Esophagus (tissue), 2 donors: Measurements from ENCODE around the gene ZKSCAN5. TPM values are rescaled to one million over a fixed set of nuclear protein-coding genes. Genes with fewer than 3 reads are reported as not detected.
A peak's percentile ranks its signal among the peaks of the same experiment; 100 is the strongest.
"Not testable (repeated sequence)": the region's sequence is repeated elsewhere in the genome, so short reads cannot be mapped to it uniquely, and the experiment has no call there.

Source experiments
- H3K27ac ChIP-seq, 2 donors: one replicate each; pipeline ENCODE4 v1.5.1; 2013; ENCODE audit warnings: low read depth in 2 of 2, mild to moderate bottlenecking in 2 of 2, inconsistent platforms in 1 of 2, low read length in 1 of 2, moderate library complexity in 1 of 2
- H3K27me3 ChIP-seq, 2 donors: one replicate each; pipeline ENCODE4 v1.6.1; 2013; ENCODE audit warnings: low read length in 2 of 2, control low read depth in 1 of 2, mild to moderate bottlenecking in 1 of 2; ENCODE audit not compliant: insufficient read depth in 2 of 2, control insufficient read depth in 1 of 2
- H3K36me3 ChIP-seq, 2 donors: one replicate each; pipeline ENCODE4 v1.6.1; 2013; ENCODE audit warnings: low read length in 1 of 2; ENCODE audit not compliant: control insufficient read depth in 2 of 2, insufficient read depth in 2 of 2
- H3K4me1 ChIP-seq, 2 donors: one replicate each; pipeline ENCODE4 v1.6.1; 2013; ENCODE audit warnings: low read length in 1 of 2; ENCODE audit not compliant: control insufficient read depth in 2 of 2, insufficient read depth in 2 of 2
- H3K4me3 ChIP-seq, 2 donors: one replicate each; pipeline ENCODE4 v1.5.1; 2013; ENCODE audit warnings: low read length in 2 of 2, mild to moderate bottlenecking in 2 of 2, low read depth in 1 of 2, moderate library complexity in 1 of 2
- H3K9me3 ChIP-seq, 2 donors: one replicate each; pipeline ENCODE4 v1.6.1; 2013; ENCODE audit warnings: mild to moderate bottlenecking in 2 of 2, low read depth in 1 of 2, low read length in 1 of 2, moderate library complexity in 1 of 2; ENCODE audit not compliant: control insufficient read depth in 2 of 2, insufficient read depth in 1 of 2
- WGBS, 2 donors: extraction: QIAGEN DNeasy Blood & Tissue Kit; methylation state at CpG; one replicate each; pipeline ENCODE4 v1.1.7; 2013; 5-methylcytosine and 5-hydroxymethylcytosine counted together
- polyA plus RNA-seq, 2 donors: library from polyadenylated mRNA; stranded (reverse); fragments of 200-250 nt; gene quantifications; one replicate each; pipeline ENCODE4 v1.2.3, GENCODE V29; 2013
- donor health status: healthy with polysubstance abuse.
- donor health status: Bipolar disorder and iron deficiency.

Gene ZKSCAN5
- polyA plus RNA-seq, 2 donors, result 2.2 to 2.5 TPM

DNA sequence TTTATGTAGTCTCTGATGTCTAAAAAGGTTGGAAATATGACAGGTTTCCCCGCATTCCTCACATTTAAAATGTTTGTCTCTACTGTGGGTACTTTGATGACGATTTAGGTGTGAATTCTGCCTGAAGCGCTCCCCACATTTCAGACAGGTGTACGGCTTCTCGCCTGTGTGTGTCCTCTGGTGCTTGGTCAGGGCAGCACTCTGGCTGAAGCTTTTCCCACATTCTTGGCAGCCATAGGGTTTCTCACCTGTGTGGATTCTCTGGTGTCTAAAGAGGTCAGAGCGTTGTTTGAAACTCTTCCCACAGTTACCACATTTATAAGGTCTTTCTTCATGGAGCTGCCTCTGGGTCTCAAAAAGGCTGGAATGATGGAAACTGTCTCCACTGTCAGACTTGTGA is 10.6 kb upstream of the ZKSCAN5 start:
- H3K27me3 ChIP-seq, result no peaks in the 10 kb centered on the region
- 98% methylated on average over 6 of the region's 6 CpGs for WGBS, 2 donors
- H3K4me3 ChIP-seq, result no peak overlapping the region
- H3K4me1 ChIP-seq, result peaks cover 3 to 5% of the 10 kb centered on the region in 2 donors
- H3K9me3 ChIP-seq, result peaks cover 7 to 17% of the 10 kb centered on the region in 2 donors
- peaks cover 18 to 22% of the 10 kb centered on the region in 2 donors for H3K36me3 ChIP-seq
- H3K27ac ChIP-seq, result no peak overlapping the region

DNA sequence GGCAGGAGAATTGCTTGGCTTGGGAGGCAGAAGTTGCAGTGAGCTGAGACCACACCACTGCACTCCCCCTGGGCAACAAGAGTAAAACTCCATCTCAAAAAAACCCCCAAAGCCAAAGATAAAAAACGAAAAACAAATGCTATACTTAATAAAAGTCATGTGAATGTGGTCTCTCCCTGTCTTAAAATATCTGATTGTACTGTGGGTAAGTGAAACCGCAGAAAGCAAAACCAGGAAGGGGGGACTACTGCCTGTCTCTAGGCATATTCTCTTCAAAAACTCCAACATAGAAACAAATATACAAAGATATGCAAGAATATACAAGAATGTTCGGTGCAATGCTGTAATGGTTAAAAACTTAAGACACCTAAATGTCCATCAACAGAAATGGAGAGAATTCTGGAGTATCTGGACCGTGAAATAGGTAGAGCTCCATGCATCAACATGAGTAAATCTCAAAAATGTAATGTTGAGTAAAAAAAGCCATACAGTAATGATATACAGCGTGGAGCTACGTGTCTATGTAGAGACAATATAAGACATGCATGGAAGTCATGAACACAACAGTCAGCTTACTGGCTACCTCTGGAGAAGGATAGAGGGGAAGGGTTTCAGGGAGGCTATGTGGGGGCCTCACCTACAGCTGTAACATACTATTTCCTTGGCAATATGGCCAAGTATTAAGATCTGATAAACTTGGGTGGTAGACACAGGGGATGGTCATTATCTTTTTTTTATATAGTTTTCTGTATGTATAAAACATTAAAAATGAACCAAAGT is 6.5 kb upstream of the ZKSCAN5 start:
- peaks cover 7 to 15% of the 10 kb centered on the region in 2 donors for H3K9me3 ChIP-seq
- peaks cover 3 to 5% of the 10 kb centered on the region in 2 donors for H3K4me1 ChIP-seq
- no peak overlapping the region for H3K27ac ChIP-seq
- WGBS, 2 donors, result 78 to 79% methylated on average over 6 of the region's 6 CpGs
- H3K4me3 ChIP-seq, result peak overlapping the region; percentile 26 to 99
- no peaks in the 10 kb centered on the region for H3K27me3 ChIP-seq
- H3K36me3 ChIP-seq, result peaks cover 18 to 19% of the 10 kb centered on the region in 2 donors

DNA sequence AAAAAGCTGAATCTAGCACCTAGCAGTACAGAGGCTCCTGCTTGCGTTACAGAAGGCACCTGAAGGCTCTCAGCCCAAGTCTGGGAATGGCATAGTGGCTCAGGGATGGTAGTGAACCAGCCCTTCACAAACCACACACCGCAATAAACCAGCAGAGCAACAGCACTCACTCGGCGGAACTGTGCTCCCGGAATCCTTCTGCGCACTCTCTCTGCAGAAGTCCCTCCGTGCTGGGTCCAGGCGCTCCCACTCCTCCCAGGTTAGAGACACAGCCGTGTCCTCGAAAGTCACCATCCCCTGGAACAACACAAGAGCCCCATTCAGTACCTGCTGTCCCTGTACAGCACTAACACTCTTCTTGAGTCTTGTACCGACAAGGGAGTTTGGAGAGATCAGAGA is 5.9 kb upstream of the ZKSCAN5 start:
- Histone ChIP-seq H3K4me3 (peak overlapping the region; percentile 26 to 99), H3K27ac (peak overlapping the region in 1 of 2 donors; percentile 36), H3K4me1 (peaks cover 3 to 5% of the 10 kb centered on the region in 2 donors), H3K36me3 (peaks cover 15% of the 10 kb centered on the region in 2 donors), H3K27me3 (no peaks in the 10 kb centered on the region), H3K9me3 (peaks cover 7 to 14% of the 10 kb centered on the region in 2 donors)
- WGBS, 2 donors, result 63 to 71% methylated on average over 11 of the region's 11 CpGs

DNA sequence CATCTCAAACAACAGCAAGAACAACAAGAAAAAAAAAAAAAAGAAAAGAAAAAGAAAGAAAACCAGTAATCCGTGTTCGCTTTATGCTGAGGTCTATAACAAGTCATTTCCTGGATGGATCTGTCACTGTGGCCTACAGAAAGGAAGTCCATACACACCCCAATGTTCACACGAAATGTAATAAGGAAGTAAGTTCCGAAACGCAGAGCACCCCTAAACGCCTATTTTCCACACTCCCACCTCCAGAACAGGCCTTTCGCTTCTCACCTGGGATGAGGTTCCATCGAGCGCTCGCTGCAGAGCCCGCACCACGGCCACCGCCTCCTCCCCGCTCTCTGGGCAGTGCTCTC is 5.1 kb upstream of the ZKSCAN5 start:
- peaks cover under 1 to 6% of the 10 kb centered on the region in 2 donors for H3K9me3 ChIP-seq
- H3K27me3 ChIP-seq, result no peaks in the 10 kb centered on the region
- peak overlapping the region; percentile 92 to 99 for H3K4me3 ChIP-seq
- peaks cover 7% of the 10 kb centered on the region in 2 donors for H3K36me3 ChIP-seq
- 0% methylated on average over 14 of the region's 14 CpGs for WGBS, 2 donors
- peaks cover 3 to 5% of the 10 kb centered on the region in 2 donors for H3K4me1 ChIP-seq
- H3K27ac ChIP-seq, result peak overlapping the region; percentile 95 to 99

DNA sequence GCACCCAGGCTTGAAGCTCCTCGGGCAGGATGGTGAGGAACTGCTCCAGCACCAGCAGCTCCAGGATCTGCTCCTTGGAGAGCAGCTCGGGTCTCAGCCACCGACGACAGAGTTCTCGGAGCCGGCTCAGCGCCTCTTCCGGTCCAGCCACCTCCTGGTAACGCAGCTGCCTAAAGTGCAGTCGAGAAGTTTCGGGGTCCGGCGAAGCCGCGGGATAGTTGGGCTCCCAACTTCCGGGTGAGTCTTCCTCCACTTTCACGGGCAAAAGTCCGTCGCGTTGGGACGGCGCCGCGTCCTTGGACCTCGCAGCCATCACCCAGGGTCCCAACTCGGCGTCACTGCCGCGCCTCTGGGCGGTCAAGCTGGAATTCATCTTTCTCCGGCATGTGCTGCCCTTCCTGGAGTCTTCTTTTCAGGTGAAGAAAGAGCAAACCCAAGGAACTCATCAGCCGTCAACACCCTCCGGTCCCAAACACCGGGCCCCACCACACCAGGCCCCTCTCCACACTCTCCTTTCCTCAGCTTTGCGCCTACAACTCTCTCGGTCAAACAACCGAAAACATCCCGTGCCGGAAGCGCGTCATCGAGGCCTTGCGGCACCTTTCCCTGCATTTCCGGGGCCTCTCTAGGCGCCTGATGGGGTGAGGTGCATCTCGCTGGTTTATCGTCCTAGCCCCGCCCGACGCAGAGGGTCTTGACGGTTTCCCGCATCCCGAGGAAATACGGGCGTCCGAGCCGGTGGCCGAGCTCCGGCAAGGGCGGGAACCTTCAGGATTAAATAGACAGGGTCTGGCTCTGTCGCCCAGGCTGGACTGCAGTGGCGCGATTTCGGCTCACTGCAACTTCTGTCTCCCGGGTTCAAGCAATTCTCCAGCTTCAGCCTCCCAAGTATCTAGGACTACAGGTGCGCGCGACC is 4.5 kb upstream of the ZKSCAN5 start, which contains the start of gene ZNF394:
TSS of gene ZNF394 (minus strand) at position 561 of the 916 bp plus-strand sequence. CDS start at position 373, 188 bp downstream.
- peak within 1 kb of the TSS; percentile 92 to 99 for H3K4me3 ChIP-seq
- H3K9me3 ChIP-seq, result peaks cover 0 to 5% of the 10 kb centered on the region in 2 donors
- no peaks in the 10 kb centered on the region for H3K27me3 ChIP-seq
- peaks cover 3 to 5% of the 10 kb centered on the region in 2 donors for H3K4me1 ChIP-seq
- peaks cover 5 to 7% of the 10 kb centered on the region in 2 donors for H3K36me3 ChIP-seq
- WGBS, 2 donors, result 0% methylated on average over 66 to 68 of the region's 68 CpGs
- peak within 1 kb of the TSS; percentile 95 to 99 for H3K27ac ChIP-seq

DNA sequence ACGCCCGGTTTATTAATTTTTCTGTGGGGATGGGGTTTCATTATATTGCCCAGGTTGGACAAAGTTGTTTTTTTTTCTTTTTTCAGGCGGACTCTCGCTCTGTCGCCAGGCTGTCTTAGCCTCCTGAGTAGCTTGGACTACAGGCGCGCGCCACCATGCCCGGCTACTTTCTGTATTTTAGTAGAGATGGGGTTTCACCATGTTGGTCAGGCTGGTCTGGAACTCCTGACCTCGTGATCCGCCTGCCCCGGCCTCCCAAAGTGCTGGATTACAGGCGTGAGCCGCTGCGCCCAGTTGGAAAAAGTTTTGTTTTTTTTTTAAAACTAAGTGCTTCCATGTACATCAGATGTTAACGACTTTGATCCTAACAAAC is 3.8 kb upstream of the ZKSCAN5 start:
- Histone ChIP-seq H3K27me3 (no peaks in the 10 kb centered on the region), H3K4me3 (peak overlapping the region; percentile 92 to 99), H3K36me3 (peaks cover 4 to 5% of the 10 kb centered on the region in 2 donors), H3K9me3 (peaks cover 0 to under 1% of the 10 kb centered on the region in 2 donors), H3K27ac (peak overlapping the region; percentile 95 to 99), H3K4me1 (peaks cover 3 to 5% of the 10 kb centered on the region in 2 donors)
- 50 to 56% methylated on average over 16 of the region's 16 CpGs for WGBS, 2 donors

DNA sequence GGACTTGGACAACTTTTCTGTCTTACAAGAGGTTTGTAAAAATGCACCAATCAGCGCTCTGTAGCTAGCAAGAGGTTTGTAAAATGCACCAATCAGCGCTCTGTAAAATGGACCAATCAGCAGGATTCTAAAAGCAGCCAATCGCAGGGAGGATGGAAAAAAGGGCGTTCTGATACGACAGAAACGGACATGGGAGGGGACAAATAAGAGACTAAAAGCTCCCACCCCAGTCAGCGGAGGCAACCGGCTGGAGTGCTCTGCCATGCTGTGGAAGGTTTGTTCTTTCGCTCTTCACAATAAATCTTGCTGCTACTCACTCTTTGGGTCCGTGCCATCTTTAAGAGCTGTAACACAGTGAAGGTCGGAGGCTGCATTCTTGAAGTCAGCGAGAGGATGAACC is 3.2 kb upstream of the ZKSCAN5 start:
- H3K9me3 ChIP-seq, H3K4me3 ChIP-seq, H3K36me3 ChIP-seq, H3K27ac ChIP-seq, H3K27me3 ChIP-seq, H3K4me1 ChIP-seq: not testable (repeated sequence)
- WGBS, 2 donors, result 94 to 96% methylated on average over 12 of the region's 12 CpGs

DNA sequence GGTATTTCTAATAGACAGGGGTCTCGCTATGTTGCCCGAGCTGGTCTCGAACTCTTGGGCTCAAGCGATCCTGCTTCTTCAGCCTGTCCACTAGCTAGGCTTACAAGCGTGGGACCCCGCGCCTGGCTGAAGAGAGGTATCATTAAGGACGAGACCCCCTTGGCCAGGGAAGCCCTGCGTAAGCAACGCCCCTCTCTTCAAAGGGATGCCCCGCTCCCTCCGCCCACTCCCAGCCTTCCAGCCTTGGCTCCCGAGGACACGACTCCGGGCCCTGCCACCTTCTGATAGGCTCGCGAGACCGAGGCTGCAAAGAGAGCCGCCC is 220 bp upstream of the ZKSCAN5 start:
- 8 to 10% methylated on average over 19 of the region's 19 CpGs for WGBS, 2 donors
- peak overlapping the region; percentile 88 to 94 for H3K27ac ChIP-seq
- no peaks in the 10 kb centered on the region for H3K4me1 ChIP-seq
- H3K27me3 ChIP-seq, result no peaks in the 10 kb centered on the region
- no peaks in the 10 kb centered on the region for H3K36me3 ChIP-seq
- H3K9me3 ChIP-seq, result no peaks in the 10 kb centered on the region
- H3K4me3 ChIP-seq, result peak overlapping the region; percentile 77 to 84

DNA sequence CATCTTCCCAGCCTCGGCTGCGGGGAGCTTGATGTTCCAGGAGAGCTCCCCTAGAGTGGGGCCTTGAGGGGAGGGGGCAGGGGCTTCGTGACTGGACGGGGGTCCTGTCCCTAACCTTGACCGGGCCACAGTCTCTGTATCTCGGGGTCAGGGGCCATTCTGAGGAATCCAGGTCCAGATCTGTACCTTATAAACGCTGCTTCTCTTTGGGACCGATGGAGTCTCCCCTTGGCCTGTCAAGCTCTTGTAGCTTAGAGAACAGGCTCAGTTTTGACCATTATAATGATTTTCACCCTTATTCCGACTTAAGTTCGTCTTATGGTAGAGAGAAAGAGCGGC is 831 bp downstream of the ZKSCAN5 start:
- Histone ChIP-seq H3K27ac (peak overlapping the region; percentile 94 to 97), H3K36me3 (no peaks in the 10 kb centered on the region), H3K9me3 (no peaks in the 10 kb centered on the region), H3K4me1 (no peaks in the 10 kb centered on the region), H3K27me3 (no peaks in the 10 kb centered on the region), H3K4me3 (peak overlapping the region; percentile 77 to 84)
- WGBS, 2 donors, result 3% methylated on average over 11 of the region's 11 CpGs
